Activated CD4-positive, alpha-beta T cell treated with anti-CD3 and anti-CD28 coated beads, Interleukin-2, amount 50 U/mL, for 4 hours (primary cell): ENCODE measurements around the gene MAN1A1.

Source experiments
- DNase-seq, 2 experiments: peaks; one replicate each; pipeline ENCODE4 v3.0.0-alpha.2; 2020

The MAN1A1 gene

GRCh38 chr6:119137194-119138072 lies 212.1 kb downstream of the MAN1A1 start:
- DNase-seq = no peak

DNA sequence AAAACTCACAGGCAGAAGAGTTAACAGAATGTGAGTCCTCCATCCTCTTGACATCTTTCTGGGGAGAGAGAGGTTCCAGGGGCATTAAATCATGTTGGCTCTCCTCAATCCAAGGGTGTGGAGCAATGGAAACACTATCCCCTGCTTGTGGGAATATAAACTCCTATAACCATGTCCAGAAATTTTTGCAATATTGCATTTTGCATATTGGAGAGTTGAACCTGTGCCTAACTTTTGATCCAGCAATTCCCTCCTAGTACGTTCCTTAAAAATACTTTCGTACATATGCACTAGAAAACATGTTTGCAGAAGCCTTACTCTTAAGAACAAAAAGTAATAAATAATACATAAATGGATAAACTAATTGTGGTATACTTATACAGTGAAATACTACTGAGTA lies 214.8 kb downstream of the MAN1A1 start:
- no peak for DNase-seq

GRCh38 chr6:119133400-119133799 lies 216.2 kb downstream of the MAN1A1 start:
- DNase-seq = no peak

DNA sequence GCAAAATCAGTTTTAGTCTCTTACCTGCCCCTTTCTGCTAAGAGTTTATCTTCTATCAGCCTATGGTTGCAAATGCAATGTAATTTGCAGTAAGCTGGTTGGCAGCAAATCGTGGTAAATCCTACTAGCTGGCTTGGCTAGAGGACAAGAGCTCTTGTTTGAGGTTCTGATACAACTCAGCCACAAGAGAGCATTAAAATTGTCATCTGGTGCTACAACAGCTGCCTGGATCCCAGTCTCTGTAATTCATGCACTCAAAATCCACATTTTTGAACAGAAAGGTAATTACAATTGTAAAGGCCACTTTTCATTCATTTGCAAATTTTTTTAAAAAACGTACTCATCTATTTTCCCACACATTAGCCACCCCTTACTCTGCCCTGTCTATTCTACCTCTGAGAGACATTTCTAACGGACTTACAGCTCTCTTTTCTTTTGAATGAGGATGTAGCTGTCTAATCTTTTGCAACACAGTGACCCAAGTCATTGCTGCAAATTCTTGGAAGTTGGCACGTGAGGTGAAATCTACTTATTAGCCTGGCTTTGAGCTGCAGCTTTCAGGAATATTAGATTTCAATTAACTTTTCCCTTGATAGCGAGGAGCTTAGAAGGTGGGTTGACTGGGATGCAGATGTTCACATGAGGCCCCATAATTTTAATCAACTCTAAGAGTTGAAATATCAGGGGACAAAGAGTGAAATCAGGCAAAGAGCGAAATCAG lies 217.1 kb downstream of the MAN1A1 start:
- no peak for DNase-seq

- no peak for DNase-seq
Observed at GRCh38 chr6:119129968-119130484, 219.5 kb downstream of the MAN1A1 start.

- DNase-seq = no peak
Observed at GRCh38 chr6:119129148-119129967, 220.2 kb downstream of the MAN1A1 start.

DNA sequence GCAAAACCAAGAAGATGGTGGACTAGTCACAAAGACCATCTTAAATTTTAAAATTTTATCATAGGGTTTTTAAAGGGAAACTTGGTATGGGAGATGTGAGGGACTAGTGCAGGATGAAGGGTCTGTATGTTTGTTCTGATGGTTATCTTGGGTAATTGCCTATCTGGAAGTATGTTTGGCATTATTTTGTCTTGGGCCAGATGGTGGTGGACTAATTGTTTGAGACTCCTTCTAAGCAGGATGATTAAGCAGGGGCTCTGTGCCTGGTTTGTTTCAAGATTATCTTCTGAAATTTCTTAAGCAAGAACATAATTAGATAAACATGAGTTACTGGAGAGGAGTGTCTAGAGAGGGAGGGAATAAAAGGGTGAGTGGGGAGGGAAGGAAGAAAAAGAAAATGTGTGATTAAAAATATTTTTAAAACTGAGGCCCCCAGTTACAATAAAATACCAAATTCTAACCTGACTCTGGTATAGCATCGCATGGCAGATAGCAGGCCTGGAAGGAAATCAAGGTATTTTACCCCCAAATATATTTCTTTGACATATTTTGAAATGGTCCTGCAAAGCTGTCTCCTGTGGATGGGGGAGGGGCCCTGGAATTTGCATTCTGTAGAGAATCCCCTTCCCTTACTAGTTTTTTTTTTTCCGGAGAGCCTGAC lies 221.2 kb downstream of the MAN1A1 start:
- no peak for DNase-seq

DNA sequence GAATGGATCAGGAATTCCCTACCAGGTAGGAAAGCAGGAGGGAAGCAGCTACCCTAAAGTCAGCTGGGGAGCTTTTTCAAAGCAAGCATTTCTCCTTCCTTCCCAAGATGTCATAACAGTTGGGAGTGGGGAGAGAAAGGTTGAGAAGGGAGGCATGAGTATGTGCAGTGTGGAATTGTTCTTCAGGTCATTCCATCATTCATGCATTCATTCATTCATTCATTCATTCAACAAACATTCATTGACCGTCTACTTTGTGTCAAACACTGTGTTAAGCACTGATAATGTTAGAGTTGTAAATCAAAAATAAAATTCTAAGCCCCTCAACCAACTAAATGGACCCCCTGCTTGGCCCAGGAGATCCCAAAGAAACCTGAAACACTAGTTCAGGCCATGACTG lies 221.9 kb downstream of the MAN1A1 start:
- no peak for DNase-seq
